Mesothelial cell of epicardium (in vitro differentiated cells): Measurements from ENCODE around the gene RASEF. TPM values are rescaled to one million over a fixed set of nuclear protein-coding genes. Genes with fewer than 3 reads are reported as not detected.

Source experiments
- DNase-seq, 2 experiments: peaks; one replicate each; pipeline ENCODE4 v3.0.0; 2021; ENCODE audit warnings: low spot score in 2 of 2; ENCODE audit not compliant: unreplicated experiment in 2 of 2
- H3K27ac Mint-ChIP-seq: 2 replicates; pipeline ENCODE4 v1.8.0; 2021; ENCODE audit warnings: mixed read lengths
- H3K27me3 Mint-ChIP-seq: 2 replicates; pipeline ENCODE4 v1.8.0; 2021; ENCODE audit warnings: low read depth, mixed read lengths
- H3K36me3 Mint-ChIP-seq: 2 replicates; pipeline ENCODE4 v1.8.0; 2021; ENCODE audit warnings: mixed read lengths
- H3K4me1 Mint-ChIP-seq: 2 replicates; pipeline ENCODE4 v1.8.0; 2021; ENCODE audit warnings: mixed read lengths
- H3K4me3 Mint-ChIP-seq: 2 replicates; pipeline ENCODE4 v1.8.0; 2021; ENCODE audit warnings: mild to moderate bottlenecking, moderate library complexity, mixed read lengths
- H3K9me3 Mint-ChIP-seq: 2 replicates; pipeline ENCODE4 v1.8.0; 2021; ENCODE audit warnings: mixed read lengths
- CTCF ChIP-seq: fragments of 200-600 bp; sonication (generic); IDR thresholded peaks from one replicate; pipeline ENCODE4 v1.5.0; 2021; ENCODE audit warnings: antibody characterized with exemption; ENCODE audit not compliant: unreplicated experiment
- total RNA-seq: library from RNA; stranded (reverse); gene quantifications from 3 replicates; pipeline ENCODE4 v1.2.1, GENCODE V29; 2021

The RASEF gene
- total RNA-seq, 1 donor from 2014 or later = 4.0 TPM

DNA sequence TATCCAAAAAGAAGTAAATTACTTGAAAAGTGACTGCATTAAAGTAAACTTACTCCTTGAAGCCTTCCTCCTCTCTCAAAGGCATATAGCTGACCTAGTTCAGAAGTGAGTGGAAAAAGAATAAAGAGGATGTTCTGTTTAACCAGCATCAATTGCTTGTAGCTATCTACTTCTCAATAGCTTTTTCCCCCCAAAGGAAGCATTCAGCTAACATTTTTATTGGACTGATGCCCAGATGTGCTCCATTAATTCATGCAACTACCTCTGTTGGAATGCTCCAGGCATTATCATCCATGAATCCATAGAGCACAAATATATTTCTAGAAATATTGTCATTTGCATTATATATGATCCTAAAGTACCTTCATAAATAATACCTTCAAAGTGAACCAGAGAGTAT, 132.8 kb downstream of the RASEF start:
- Mint-ChIP-seq H3K27ac (peak overlapping the region; percentile 34), H3K27me3 (no peaks in the 10 kb centered on the region)
- no peak for TF ChIP-seq CTCF

More for the DNA sequence above, 132.8 kb downstream of the RASEF start:
- Mint-ChIP-seq H3K36me3 (no peaks in the 10 kb centered on the region), H3K9me3 (no peaks in the 10 kb centered on the region), H3K4me1 (peaks cover 22% of the 10 kb centered on the region), H3K4me3 (no peak overlapping the region)
- no peak for DNase-seq
